SK-N-SH treated with all-trans-retinoic acid at 6 μM for 48 hours (cell line): Measurements from ENCODE around the gene RFLNA.

ENCODE experiments used
- ATAC-seq: fragments of 200-7000 bp; cut with Tn5 transposase; 3 replicates; pipeline ENCODE4 v1.9.1; 2020; ENCODE audit warnings: mild to moderate bottlenecking, moderate library complexity
- ARNTL ChIP-seq: fragments of 450-650 bp; formaldehyde crosslinking; IDR thresholded peaks from 2 replicates; pipeline ENCODE4 v1.5.0; 2020; ENCODE audit warnings: low read depth, mild to moderate bottlenecking, moderate library complexity, borderline replicate concordance
- BACH2 ChIP-seq: fragments of 250-450 bp; sonication (Bioruptor Pico); IDR thresholded peaks from 2 replicates; pipeline ENCODE4 v1.9.0; 2021; ENCODE audit warnings: mild to moderate bottlenecking, borderline replicate concordance
- CSDC2 ChIP-seq: fragments of 250-450 bp; sonication (Bioruptor Pico); IDR thresholded peaks from 2 replicates; pipeline ENCODE4 v1.5.0; 2020; ENCODE audit warnings: mild to moderate bottlenecking, moderate library complexity
- CSRNP3 ChIP-seq: fragments of 250-450 bp; sonication (Bioruptor Pico); IDR thresholded peaks from 2 replicates; pipeline ENCODE4 v1.5.1; 2021; ENCODE audit warnings: mild to moderate bottlenecking, moderate library complexity
- GLIS3 ChIP-seq: fragments of 250-450 bp; sonication (Bioruptor Pico); IDR thresholded peaks from 2 replicates; pipeline ENCODE4 v1.5.0; 2020; ENCODE audit warnings: mild to moderate bottlenecking, moderate library complexity
- ISL1 ChIP-seq: fragments of 250-450 bp; sonication (Bioruptor Pico); IDR thresholded peaks from 2 replicates; pipeline ENCODE4 v2.1.2; 2022; ENCODE audit warnings: mild to moderate bottlenecking, moderate library complexity
- OSR1 ChIP-seq: fragments of 250-450 bp; sonication (Bioruptor Pico); IDR thresholded peaks from 2 replicates; pipeline ENCODE4 v1.8.0; 2022; ENCODE audit warnings: moderate library complexity, mild to moderate bottlenecking, inconsistent platforms
- PATZ1 ChIP-seq: fragments of 250-450 bp; sonication (Bioruptor Pico); IDR thresholded peaks from 2 replicates; pipeline ENCODE4 v1.8.0; 2020; ENCODE audit warnings: mild to moderate bottlenecking, moderate library complexity, borderline replicate concordance
- POU6F1 ChIP-seq: fragments of 250-450 bp; sonication (Bioruptor Pico); IDR thresholded peaks from 2 replicates; pipeline ENCODE4 v1.8.0; 2021; ENCODE audit warnings: low read depth, mild to moderate bottlenecking, moderate library complexity, borderline replicate concordance
- PPARA ChIP-seq: fragments of 250-450 bp; sonication (Bioruptor Pico); IDR thresholded peaks from 2 replicates; pipeline ENCODE4 v1.5.0; 2020; ENCODE audit warnings: mild to moderate bottlenecking, borderline replicate concordance
- RARB ChIP-seq: fragments of 250-450 bp; sonication (Bioruptor Pico); IDR thresholded peaks from 2 replicates; pipeline ENCODE4 v1.8.0; 2021; ENCODE audit warnings: mild to moderate bottlenecking, moderate library complexity
- SNAI2 ChIP-seq: fragments of 250-450 bp; sonication (Bioruptor Pico); IDR thresholded peaks from 2 replicates; pipeline ENCODE4 v1.5.0; 2020; ENCODE audit warnings: mild to moderate bottlenecking, moderate library complexity
- TCF4 ChIP-seq: fragments of 250-450 bp; sonication (Bioruptor Pico); IDR thresholded peaks from 2 replicates; pipeline ENCODE4 v1.8.0; 2021; ENCODE audit warnings: mild to moderate bottlenecking, moderate library complexity, borderline replicate concordance
- TOX ChIP-seq: fragments of 250-450 bp; sonication (Bioruptor Pico); IDR thresholded peaks from 2 replicates; pipeline ENCODE4 v1.8.0; 2021; ENCODE audit warnings: mild to moderate bottlenecking, moderate library complexity, borderline replicate concordance
- ZC3H10 ChIP-seq: fragments of 250-450 bp; sonication (Bioruptor Pico); IDR thresholded peaks from 2 replicates; pipeline ENCODE4 v1.5.1; 2021; ENCODE audit warnings: mild to moderate bottlenecking, moderate library complexity
- ZFP3 ChIP-seq: fragments of 250-450 bp; sonication (Bioruptor Pico); IDR thresholded peaks from 2 replicates; pipeline ENCODE4 v1.5.0; 2020; ENCODE audit warnings: mild to moderate bottlenecking, moderate library complexity
- ZFP30 ChIP-seq: fragments of 450-650 bp; formaldehyde crosslinking; IDR thresholded peaks from 2 replicates; pipeline ENCODE4 v1.5.0; 2022; ENCODE audit warnings: mild to moderate bottlenecking, moderate library complexity
- ZNF565 ChIP-seq: fragments of 450-650 bp; formaldehyde crosslinking; conservative IDR thresholded peaks from 2 replicates; pipeline ENCODE4 v1.5.0; 2020; ENCODE audit warnings: low read depth, mild to moderate bottlenecking, moderate library complexity
- ZNF70 ChIP-seq: fragments of 450-650 bp; formaldehyde crosslinking; IDR thresholded peaks from 2 replicates; pipeline ENCODE4 v1.5.0; 2020; ENCODE audit warnings: mild to moderate bottlenecking, moderate library complexity
- ZNF8 ChIP-seq: fragments of 450-650 bp; formaldehyde crosslinking; IDR thresholded peaks from 2 replicates; pipeline ENCODE4 v1.5.0; 2020; ENCODE audit warnings: mild to moderate bottlenecking, moderate library complexity

The RFLNA gene

GRCh38 chr12:124303579-124304313, 8.9 kb downstream of the RFLNA start:
- no peak for TF ChIP-seq TOX (CRISPR knock-in tag)
- TF ChIP-seq CSRNP3 (CRISPR knock-in tag), result no peak
- no peak for TF ChIP-seq OSR1
- TF ChIP-seq PPARA (CRISPR knock-in tag), result no peak
- no peak for TF ChIP-seq ZFP30

GRCh38 chr12:124304314-124304790, 9.5 kb downstream of the RFLNA start:
- ATAC-seq, result no peak
- TF ChIP-seq PPARA (CRISPR knock-in tag) (no peak), PATZ1 (CRISPR knock-in tag) (no peak), ZNF565 (CRISPR knock-in tag) (no peak), ZC3H10 (CRISPR knock-in tag) (no peak), OSR1 (no peak), ZFP3 (no peak), ZFP30 (no peak)
- TF ChIP-seq, all 23 proteins: peak for 0

More at GRCh38 chr12:124303579-124304313, 8.9 kb downstream of the RFLNA start:
- ATAC-seq, result no peak

- no peak for ATAC-seq
- TF ChIP-seq TOX (CRISPR knock-in tag), result no peak
- TF ChIP-seq BACH2 (CRISPR knock-in tag), result no peak
- no peak for TF ChIP-seq ZFP30
- no peak for TF ChIP-seq SNAI2
- TF ChIP-seq PPARA (CRISPR knock-in tag), result no peak
- no peak for TF ChIP-seq CSRNP3 (CRISPR knock-in tag)
- no peak for TF ChIP-seq RARB (CRISPR knock-in tag)
- no peak for TF ChIP-seq POU6F1
- TF ChIP-seq ZFP3, result no peak
- TF ChIP-seq, all 23 proteins: peak for 0
These were observed 10.2 kb downstream of the RFLNA start for GRCh38 chr12:124305136-124305535.

GRCh38 chr12:124305776-124306685, 11.1 kb downstream of the RFLNA start:
- ATAC-seq, result no peak
- no peak for TF ChIP-seq CSDC2 (CRISPR knock-in tag)
- no peak for TF ChIP-seq ZFP30
- TF ChIP-seq TCF4 (CRISPR knock-in tag), result no peak
- no peak for TF ChIP-seq RARB (CRISPR knock-in tag)
- no peak for TF ChIP-seq POU6F1
- TF ChIP-seq ZNF8 (CRISPR knock-in tag), result no peak
- TF ChIP-seq TOX (CRISPR knock-in tag), result no peak
- TF ChIP-seq CSRNP3 (CRISPR knock-in tag), result no peak
- no peak for TF ChIP-seq ISL1 (CRISPR knock-in tag)
- TF ChIP-seq ZNF70 (CRISPR knock-in tag), result no peak
- TF ChIP-seq GLIS3 (CRISPR knock-in tag), result no peak
- no peak for TF ChIP-seq ZC3H10 (CRISPR knock-in tag)
- TF ChIP-seq ARNTL (CRISPR knock-in tag), result no peak
- TF ChIP-seq PATZ1 (CRISPR knock-in tag), result no peak
